Fibroblast of mammary gland (primary cell): ENCODE measurements around the gene KIAA0232.

Experiments
- DNase-seq: peaks from one replicate; pipeline ENCODE4 v3.0.0-alpha.2; 2010; ENCODE audit warnings: low read depth
- H3K4me3 ChIP-seq: 2 replicates; pipeline ENCODE4 v1.5.1; 2011; ENCODE audit warnings: low read depth, mild to moderate bottlenecking, low read length, moderate library complexity; ENCODE audit not compliant: control insufficient read depth
- TF ChIP-seq, protein P1 (sequence below): conservative IDR thresholded peaks from 2 replicates; pipeline ENCODE4 v1.5.1; 2011; ENCODE audit warnings: low read depth, low read length, inconsistent platforms; ENCODE audit not compliant: control insufficient read depth, insufficient read depth

KIAA0232 gene

DNA sequence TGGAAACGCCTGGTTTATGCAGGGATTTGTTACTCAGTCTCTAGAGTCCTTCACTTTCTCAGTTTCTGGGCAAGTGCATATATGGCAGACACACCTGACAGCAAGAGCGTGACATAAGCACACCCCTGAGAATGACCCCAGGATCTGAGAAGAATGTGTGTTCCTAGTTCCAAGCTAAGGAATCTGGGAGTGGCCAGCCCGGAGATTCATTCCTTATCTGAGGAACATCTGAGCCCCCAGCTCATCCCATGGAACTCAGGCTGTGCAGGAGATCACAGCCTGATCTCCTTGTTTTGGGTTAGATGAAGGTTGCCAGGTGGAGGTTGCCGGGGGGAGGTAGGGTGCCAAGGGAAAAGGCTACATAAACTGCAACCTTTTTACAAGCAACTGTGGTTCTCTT, 23.8 kb upstream of the KIAA0232 start:
- no peak overlapping the region for H3K4me3 ChIP-seq
- TF ChIP-seq, protein P1, sequence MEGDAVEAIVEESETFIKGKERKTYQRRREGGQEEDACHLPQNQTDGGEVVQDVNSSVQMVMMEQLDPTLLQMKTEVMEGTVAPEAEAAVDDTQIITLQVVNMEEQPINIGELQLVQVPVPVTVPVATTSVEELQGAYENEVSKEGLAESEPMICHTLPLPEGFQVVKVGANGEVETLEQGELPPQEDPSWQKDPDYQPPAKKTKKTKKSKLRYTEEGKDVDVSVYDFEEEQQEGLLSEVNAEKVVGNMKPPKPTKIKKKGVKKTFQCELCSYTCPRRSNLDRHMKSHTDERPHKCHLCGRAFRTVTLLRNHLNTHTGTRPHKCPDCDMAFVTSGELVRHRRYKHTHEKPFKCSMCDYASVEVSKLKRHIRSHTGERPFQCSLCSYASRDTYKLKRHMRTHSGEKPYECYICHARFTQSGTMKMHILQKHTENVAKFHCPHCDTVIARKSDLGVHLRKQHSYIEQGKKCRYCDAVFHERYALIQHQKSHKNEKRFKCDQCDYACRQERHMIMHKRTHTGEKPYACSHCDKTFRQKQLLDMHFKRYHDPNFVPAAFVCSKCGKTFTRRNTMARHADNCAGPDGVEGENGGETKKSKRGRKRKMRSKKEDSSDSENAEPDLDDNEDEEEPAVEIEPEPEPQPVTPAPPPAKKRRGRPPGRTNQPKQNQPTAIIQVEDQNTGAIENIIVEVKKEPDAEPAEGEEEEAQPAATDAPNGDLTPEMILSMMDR, result no peak
- DNase-seq, result no peak

DNA sequence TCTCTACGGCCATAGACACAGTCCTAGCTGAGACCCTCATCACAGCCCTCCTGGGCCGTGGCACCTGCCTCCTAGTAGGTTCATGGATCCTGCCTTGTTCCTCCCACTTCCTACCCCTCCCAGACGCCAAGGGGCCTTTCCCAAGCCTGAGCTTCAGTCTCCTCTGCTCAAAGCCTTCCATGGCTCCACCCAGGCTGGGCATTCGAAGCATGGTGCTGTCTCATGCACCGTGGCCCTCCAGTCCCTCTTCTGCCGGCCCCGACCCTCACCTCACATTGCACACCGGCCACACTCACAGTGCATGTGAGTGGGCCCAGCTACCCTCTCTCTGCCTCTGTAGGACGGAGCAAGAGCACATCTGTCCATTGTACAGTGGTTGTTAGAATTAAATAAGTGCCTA, 21.7 kb upstream of the KIAA0232 start:
- DNase-seq, result no peak
- TF ChIP-seq, protein P1, result no peak

GRCh38 chr4:6761649-6762615, 20.6 kb upstream of the KIAA0232 start:
- TF ChIP-seq, protein P1, result no peak
- no peak for DNase-seq
- no peak overlapping the region for H3K4me3 ChIP-seq

More for the DNA sequence above, 21.7 kb upstream of the KIAA0232 start:
- H3K4me3 ChIP-seq, result no peak overlapping the region

GRCh38 chr4:6763330-6763851, 19.1 kb upstream of the KIAA0232 start:
- TF ChIP-seq, protein P1, result peak; percentile 7
- no peak overlapping the region for H3K4me3 ChIP-seq
- no peak for DNase-seq

GRCh38 chr4:6764976-6765620, 17.4 kb upstream of the KIAA0232 start:
- no peak for DNase-seq
- no peak overlapping the region for H3K4me3 ChIP-seq
- TF ChIP-seq, protein P1, result no peak

- H3K4me3 ChIP-seq, result no peak overlapping the region
- TF ChIP-seq, protein P1, result no peak
- DNase-seq, result no peak
Measured at GRCh38 chr4:6765703-6766102, 16.8 kb upstream of the KIAA0232 start.
